Keratinocyte (primary cell): ENCODE results near the gene IL17RD. TPM values are rescaled to one million over a fixed set of nuclear protein-coding genes. Genes with fewer than 3 reads are reported as not detected.

Experiments
- DNase-seq: peaks from one replicate; pipeline ENCODE4 v3.0.0-alpha.2; 2011; ENCODE audit warnings: low read depth, missing footprints, low spot score
- FAIRE-seq: peaks from 2 replicates; lab custom pipeline; 2011; peaks lifted over from hg19 to GRCh38; lab: Jason Lieb, UNC
- H2AFZ ChIP-seq: 2 replicates; pipeline ENCODE4 v1.6.0; 2012; ENCODE audit warnings: low read length, control low read depth, inconsistent platforms; ENCODE audit not compliant: control insufficient read depth
- H3K27ac ChIP-seq: 2 replicates; pipeline ENCODE4 v1.5.1; 2011; ENCODE audit warnings: low read length; ENCODE audit not compliant: control insufficient read depth, insufficient read depth
- H3K27me3 ChIP-seq: 3 replicates; pipeline ENCODE4 v1.6.0; 2011; ENCODE audit warnings: low read length; ENCODE audit not compliant: control insufficient read depth, insufficient read depth; ENCODE audit errors: extremely low read depth
- H3K36me3 ChIP-seq, 2 experiments: 2 replicates in 1 of 2; 3 replicates in 1 of 2; pipeline ENCODE4 v1.5.1; 2011; ENCODE audit warnings: low read length in 2 of 2, mild to moderate bottlenecking in 1 of 2; ENCODE audit not compliant: control insufficient read depth in 2 of 2, insufficient read depth in 2 of 2; ENCODE audit errors: extremely low read depth in 1 of 2
- H3K4me1 ChIP-seq: 3 replicates; pipeline ENCODE4 v1.5.1; 2011; ENCODE audit warnings: low read length; ENCODE audit not compliant: control insufficient read depth, insufficient read depth; ENCODE audit errors: extremely low read depth
- H3K4me2 ChIP-seq: 3 replicates; pipeline ENCODE4 v1.6.0; 2011; ENCODE audit warnings: low read depth, low read length; ENCODE audit not compliant: control insufficient read depth, insufficient read depth; ENCODE audit errors: extremely low read depth
- H3K4me3 ChIP-seq, 3 experiments: fragments of 200-600 bp in 1 of 3; sonication (generic) in 1 of 3; 2 replicates in 2 of 3; 3 replicates in 1 of 3; pipeline ENCODE4 v1.5.1; 2011 to 2016; ENCODE audit warnings: low read length in 3 of 3, mild to moderate bottlenecking in 3 of 3, control low read depth in 2 of 3, inconsistent platforms in 1 of 3, low read depth in 1 of 3, mixed read lengths in 1 of 3, mixed run types in 1 of 3, moderate library complexity in 1 of 3; ENCODE audit not compliant: control insufficient read depth in 2 of 3, insufficient read depth in 2 of 3; ENCODE audit errors: extremely low read depth in 1 of 3
- H3K79me2 ChIP-seq: 2 replicates; pipeline ENCODE4 v1.6.0; 2012; ENCODE audit warnings: low read length; ENCODE audit not compliant: control insufficient read depth, insufficient read depth
- H3K9ac ChIP-seq: 3 replicates; pipeline ENCODE4 v1.6.0; 2011; ENCODE audit warnings: low read length; ENCODE audit not compliant: control insufficient read depth, insufficient read depth; ENCODE audit errors: extremely low read depth
- H3K9me1 ChIP-seq: 3 replicates; pipeline ENCODE4 v1.6.0; 2011; ENCODE audit warnings: low read length; ENCODE audit not compliant: control insufficient read depth, insufficient read depth; ENCODE audit errors: extremely low read depth
- H3K9me3 ChIP-seq: 2 replicates; pipeline ENCODE4 v1.5.1; 2012; ENCODE audit warnings: low read depth, low read length; ENCODE audit not compliant: control insufficient read depth
- H4K20me1 ChIP-seq: 3 replicates; pipeline ENCODE4 v1.6.0; 2011; ENCODE audit warnings: low read length; ENCODE audit not compliant: control insufficient read depth, insufficient read depth; ENCODE audit errors: extremely low read depth
- CTCF ChIP-seq, 3 experiments: IDR thresholded peaks in 1 of 3; conservative IDR thresholded peaks in 1 of 3; optimal IDR thresholded peaks in 1 of 3; 2 replicates in 2 of 3; 3 replicates in 1 of 3; pipeline versions ENCODE3 to v1.5.1; 2011; ENCODE audit warnings: low read length in 3 of 3, mild to moderate bottlenecking in 3 of 3, moderate library complexity in 2 of 3, control low read depth in 1 of 3, inconsistent platforms in 1 of 3; ENCODE audit not compliant: insufficient read depth in 2 of 3; ENCODE audit errors: extremely low read depth in 1 of 3
- EZH2 ChIP-seq: IDR thresholded peaks from one replicate; pipeline ENCODE4 v1.6.1; 2012; ENCODE audit warnings: inconsistent platforms, mild to moderate bottlenecking, low read length, moderate library complexity
- dilution Hi-C: fragments of 300-500 bp; cut with MboI; formaldehyde crosslinking; loops from one replicate; pipeline ENCODE4 v1.7.0; 2020; ENCODE audit warnings: low sequenced_read_pairs; ENCODE audit not compliant: extremely low pct_ligation_motif_present
- polyA plus RNA-seq, 5 experiments: library from polyadenylated mRNA; depleted of rRNA in 3 of 5; stranded (reverse) in 3 of 5; stranded (forward) in 1 of 5; unstranded in 1 of 5; fragments of >200 nt; gene quantifications; 1 replicate in 1 of 5; 2 replicates in 3 of 5; 3 replicates in 1 of 5; pipeline versions ENCODE4 v1.2.1 to v1.2.3, GENCODE V29; 2011 to 2012; ENCODE audit warnings: missing spikeins in 2 of 5, low read depth in 1 of 5, low replicate concordance in 1 of 5

IL17RD gene
- polyA plus RNA-seq, 1 donor (not counting 4 experiments of a cell fraction or from before 2014, with no cell fraction given) = 1.4 TPM

- no peaks in the 10 kb centered on the region for H3K9me1 ChIP-seq
- DNase-seq (no peak), FAIRE-seq (no peak)
- H3K4me3 ChIP-seq = no peak overlapping the region
- H3K79me2 ChIP-seq = no peaks in the 10 kb centered on the region
- H3K4me2 ChIP-seq = no peak overlapping the region
- dilution Hi-C loops = no loop called here
- no peak for TF ChIP-seq CTCF (optimal IDR thresholded peaks at IDR 0.05 in 1 of 3, IDR thresholded peaks at IDR 0.05 in 1 of 3, conservative IDR thresholded peaks at IDR 0.05 in 1 of 3; ENCODE audit: extremely low read depth in 1 of 3, insufficient read depth in 2 of 3, low read length in 3 of 3)
- no peak for TF ChIP-seq EZH2
- no peaks in the 10 kb centered on the region for H3K27me3 ChIP-seq
- H2AFZ ChIP-seq = no peak overlapping the region
- H3K9me3 ChIP-seq = no peaks in the 10 kb centered on the region
- no peak overlapping the region for H3K9ac ChIP-seq
- no peak overlapping the region for H3K27ac ChIP-seq
- H3K4me1 ChIP-seq = peaks cover 26% of the 10 kb centered on the region
- H3K36me3 ChIP-seq = no peaks in the 10 kb centered on the region
- H4K20me1 ChIP-seq = no peaks in the 10 kb centered on the region
Measured at GRCh38 chr3:57066471-57066870, 98.7 kb downstream of the IL17RD start.

- no peak for DNase-seq
- no peaks in the 10 kb centered on the region for H3K9me3 ChIP-seq
- H3K27me3 ChIP-seq = no peaks in the 10 kb centered on the region
- H3K27ac ChIP-seq = no peak overlapping the region
- H3K4me1 ChIP-seq = peaks cover 34% of the 10 kb centered on the region
- H2AFZ ChIP-seq = no peak overlapping the region
- dilution Hi-C loops = no loop called here
- no peak for FAIRE-seq
- H4K20me1 ChIP-seq = no peaks in the 10 kb centered on the region
- H3K4me2 ChIP-seq = no peak overlapping the region
- H3K79me2 ChIP-seq = no peaks in the 10 kb centered on the region
- TF ChIP-seq CTCF (optimal IDR thresholded peaks at IDR 0.05 in 1 of 3, IDR thresholded peaks at IDR 0.05 in 1 of 3, conservative IDR thresholded peaks at IDR 0.05 in 1 of 3; ENCODE audit: extremely low read depth in 1 of 3, insufficient read depth in 2 of 3, low read length in 3 of 3) = no peak
- TF ChIP-seq EZH2 = no peak
- no peak overlapping the region for H3K4me3 ChIP-seq
- no peak overlapping the region for H3K9ac ChIP-seq
- no peaks in the 10 kb centered on the region for H3K36me3 ChIP-seq
- H3K9me1 ChIP-seq = no peaks in the 10 kb centered on the region
Measured at GRCh38 chr3:57065588-57065987, 99.6 kb downstream of the IL17RD start.
